ENCODE data around the gene PCNX1. TPM values are rescaled to one million over a fixed set of nuclear protein-coding genes. Genes with fewer than 3 reads are reported as not detected.
"Not testable (repeated sequence)": the region's sequence is repeated elsewhere in the genome, so short reads cannot be mapped to it uniquely, and the experiment has no call there.

PCNX1 gene
- total RNA-seq, 1 donor from 2014 or later = 191 TPM

GRCh38 chr14:71021347-71022011, 114.2 kb downstream of the PCNX1 start:
- no peak for DNase-seq

- no peak for DNase-seq
Observed at GRCh38 chr14:71022012-71022869, 115.0 kb downstream of the PCNX1 start.

GRCh38 chr14:71022939-71023338, 115.7 kb downstream of the PCNX1 start:
- no peak for DNase-seq

- no peak for DNase-seq
Observed at GRCh38 chr14:71029236-71029781, 122.0 kb downstream of the PCNX1 start.

- DNase-seq = no peak
Observed at GRCh38 chr14:71031000-71031399, 123.7 kb downstream of the PCNX1 start.

GRCh38 chr14:71036433-71036832, 129.2 kb downstream of the PCNX1 start:
- no peak for DNase-seq

- no peak for DNase-seq
Observed at GRCh38 chr14:71048393-71048792, 141.1 kb downstream of the PCNX1 start.

- DNase-seq = no peak
Observed at GRCh38 chr14:71049435-71050133, 142.3 kb downstream of the PCNX1 start.

GRCh38 chr14:71050227-71050823, 143.1 kb downstream of the PCNX1 start:
- DNase-seq = no peak

GRCh38 chr14:71054706-71055105, 147.4 kb downstream of the PCNX1 start:
- no peak for DNase-seq

GRCh38 chr14:71056168-71056567, 148.9 kb downstream of the PCNX1 start:
- no peak for DNase-seq

- no peak for DNase-seq
Observed at GRCh38 chr14:71060274-71060673, 153.0 kb downstream of the PCNX1 start.

GRCh38 chr14:71060825-71061455, 153.7 kb downstream of the PCNX1 start:
- no peak for DNase-seq

GRCh38 chr14:71061458-71061857, 154.2 kb downstream of the PCNX1 start:
- no peak for DNase-seq

- DNase-seq = no peak
Observed at GRCh38 chr14:71062581-71063303, 155.5 kb downstream of the PCNX1 start.

- no peak for DNase-seq
Observed at GRCh38 chr14:71063351-71063750, 156.1 kb downstream of the PCNX1 start.

- DNase-seq = not testable (repeated sequence)
Observed at GRCh38 chr14:71064747-71065146, 157.5 kb downstream of the PCNX1 start.

GRCh38 chr14:71070169-71070568, 162.9 kb downstream of the PCNX1 start:
- no peak for DNase-seq

GRCh38 chr14:71071042-71071441, 163.8 kb downstream of the PCNX1 start:
- DNase-seq = no peak

GRCh38 chr14:71076462-71077092, 169.3 kb downstream of the PCNX1 start:
- DNase-seq = no peak

GRCh38 chr14:71078500-71078899, 171.2 kb downstream of the PCNX1 start:
- no peak for DNase-seq
